Measurements from ENCODE around the gene PLCL1. TPM values are rescaled to one million over a fixed set of nuclear protein-coding genes. Genes with fewer than 3 reads are reported as not detected.

PLCL1 gene
- total RNA-seq, 1 experiment from 2014 or later, result 0.07 TPM

DNA sequence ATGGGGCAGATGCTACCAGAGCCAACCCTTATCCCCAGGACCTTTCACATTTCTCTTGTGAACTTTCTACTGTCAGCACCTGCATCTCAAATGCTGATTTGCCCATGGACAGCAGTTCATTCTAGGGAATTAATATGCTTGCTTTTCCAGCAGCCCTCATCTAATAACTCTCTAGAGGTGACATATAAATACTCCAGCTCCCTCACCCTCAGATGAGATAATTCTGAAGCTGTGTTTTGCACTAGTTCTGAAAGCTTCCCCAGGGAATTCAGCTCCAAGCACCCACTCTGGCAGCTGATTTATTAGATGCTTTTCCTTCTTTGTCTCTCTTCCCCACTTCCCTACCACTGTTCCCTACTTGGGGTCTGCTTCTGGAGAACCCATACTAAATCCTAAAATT, 62.1 kb downstream of the PLCL1 start:
- Histone ChIP-seq H3K4me3 (replicated peaks in 1 of 2; ENCODE audit: low read depth in 1 of 2, low read length in 2 of 2) (no peak overlapping the region), H3K4me1 (ENCODE audit: control insufficient read depth in 1 of 2, insufficient read depth in 2 of 2, low read length in 2 of 2) (no peaks in the 10 kb centered on the region), H3K4me2 (ENCODE audit: low read length) (no peak overlapping the region), H3K9ac (ENCODE audit: low read length) (no peak overlapping the region), H3K79me2 (ENCODE audit: insufficient read depth, low read length) (no peaks in the 10 kb centered on the region), H4K20me1 (ENCODE audit: insufficient read depth) (no peaks in the 10 kb centered on the region), H3K9me2 (ENCODE audit: insufficient read depth) (no peaks in the 10 kb centered on the region), H2AFZ (ENCODE audit: low read depth, low read length, poor library complexity, severe bottlenecking) (no peak overlapping the region), H3K27me3 (ENCODE audit: insufficient read depth, low read length) (peaks cover 7% of the 10 kb centered on the region; the same call in 1 of the 2 replicates), H3K9me3 (ENCODE audit: control insufficient read depth in 1 of 2, insufficient read depth in 1 of 2, low read depth in 1 of 2, low read length in 2 of 2) (no peaks in the 10 kb centered on the region), H3K36me3 (ENCODE audit: control insufficient read depth in 1 of 2, insufficient read depth in 2 of 2, low read length in 2 of 2) (no peaks in the 10 kb centered on the region), H3K27ac (ENCODE audit: low read depth, low read length) (no peak overlapping the region)
- ChIA-PET RAD21 (ENCODE audit: low non-redundant PET in 1 of 2, low total read pairs in 2 of 2, uncharacterized antibody in 2 of 2, unreplicated experiment in 2 of 2) (no interaction called here), CTCF (no interaction called here), POLR2A (no interaction called here)
- no TSS peak for BruUV-seq (replicated peaks)
- intact Hi-C loops (cut with micrococcal nuclease), result no loop called here
- DNase-seq (ENCODE audit: low read depth, low spot score), result no peak
- no peak for ATAC-seq
- TF ChIP-seq JUND (IDR thresholded peaks at IDR 0.05), result no peak
- no peak for TF ChIP-seq ELF1 (IDR thresholded peaks at IDR 0.05; ENCODE audit: borderline replicate concordance, low read depth)
- TF ChIP-seq CEBPB (IDR thresholded peaks at IDR 0.05; ENCODE audit: low read depth), result no peak
- TF ChIP-seq POLR2A (IDR thresholded peaks at IDR 0.05; ENCODE audit: borderline replicate concordance, extremely low read depth, insufficient read depth, insufficient read length), result no peak
- no peak for TF ChIP-seq RAD21 (IDR thresholded peaks at IDR 0.05; ENCODE audit: low read depth)

DNA sequence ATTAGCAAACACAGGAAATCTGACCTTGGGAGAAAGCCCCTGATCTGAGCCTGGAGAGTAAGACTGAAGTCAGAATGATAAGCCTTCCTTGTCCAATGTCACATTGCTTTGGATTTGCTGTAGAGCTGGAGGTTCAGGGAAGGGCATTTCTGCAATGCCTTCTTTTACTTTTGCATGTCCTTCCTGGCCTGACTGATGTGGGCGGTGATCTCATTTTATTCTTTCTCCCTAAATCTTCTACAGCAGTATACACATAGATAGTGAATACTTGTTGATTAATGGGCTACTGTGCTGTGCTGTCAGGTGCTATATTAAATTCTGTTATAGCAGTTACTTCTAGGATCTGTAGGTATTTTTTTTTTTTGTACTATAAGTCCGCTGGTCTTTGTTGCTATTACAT, 62.6 kb downstream of the PLCL1 start:
- no peaks in the 10 kb centered on the region for H3K79me2 ChIP-seq (ENCODE audit: insufficient read depth, low read length)
- H3K27me3 ChIP-seq (ENCODE audit: insufficient read depth, low read length), result peaks cover 10% of the 10 kb centered on the region; the same call in 1 of the 2 replicates
- no peaks in the 10 kb centered on the region for H3K4me1 ChIP-seq (ENCODE audit: control insufficient read depth in 1 of 2, insufficient read depth in 2 of 2, low read length in 2 of 2)
- no peaks in the 10 kb centered on the region for H4K20me1 ChIP-seq (ENCODE audit: insufficient read depth)
- ATAC-seq, result no peak
- RAD21 ChIA-PET (ENCODE audit: low non-redundant PET in 1 of 2, low total read pairs in 2 of 2, uncharacterized antibody in 2 of 2, unreplicated experiment in 2 of 2), result no interaction called here
- CTCF ChIA-PET, result no interaction called here
- H3K9me2 ChIP-seq (ENCODE audit: insufficient read depth), result no peaks in the 10 kb centered on the region
- H3K4me3 ChIP-seq (replicated peaks in 1 of 2; ENCODE audit: low read depth in 1 of 2, low read length in 2 of 2), result no peak overlapping the region
- no peaks in the 10 kb centered on the region for H3K36me3 ChIP-seq (ENCODE audit: control insufficient read depth in 1 of 2, insufficient read depth in 2 of 2, low read length in 2 of 2)
- H3K9ac ChIP-seq (ENCODE audit: low read length), result no peak overlapping the region
- POLR2A ChIA-PET, result no interaction called here
- intact Hi-C loops (cut with micrococcal nuclease), result no loop called here
- no peak overlapping the region for H3K27ac ChIP-seq (ENCODE audit: low read depth, low read length)
- H2AFZ ChIP-seq (ENCODE audit: low read depth, low read length, poor library complexity, severe bottlenecking), result no peak overlapping the region
- no peaks in the 10 kb centered on the region for H3K9me3 ChIP-seq (ENCODE audit: control insufficient read depth in 1 of 2, insufficient read depth in 1 of 2, low read depth in 1 of 2, low read length in 2 of 2)
- TF ChIP-seq, protein P1, sequence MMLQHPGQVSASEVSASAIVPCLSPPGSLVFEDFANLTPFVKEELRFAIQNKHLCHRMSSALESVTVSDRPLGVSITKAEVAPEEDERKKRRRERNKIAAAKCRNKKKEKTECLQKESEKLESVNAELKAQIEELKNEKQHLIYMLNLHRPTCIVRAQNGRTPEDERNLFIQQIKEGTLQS (IDR thresholded peaks at IDR 0.05), result no peak
- TF ChIP-seq MAX (IDR thresholded peaks at IDR 0.05) (no peak), SRF (IDR thresholded peaks at IDR 0.05; ENCODE audit: low read depth) (no peak), JUND (IDR thresholded peaks at IDR 0.05) (no peak), POLR2A (IDR thresholded peaks at IDR 0.05; ENCODE audit: borderline replicate concordance, extremely low read depth, insufficient read depth, insufficient read length) (no peak), REST (IDR thresholded peaks at IDR 0.05; ENCODE audit: low read depth) (no peak), FOSL1 (IDR thresholded peaks at IDR 0.05; ENCODE audit: low read depth) (no peak), EZH2phosphoT487 (IDR thresholded peaks at IDR 0.05; ENCODE audit: borderline replicate concordance) (no peak), POLR2AphosphoS5 (IDR thresholded peaks at IDR 0.05; ENCODE audit: low read depth, low read length) (no peak)
- no peak overlapping the region for H3K4me2 ChIP-seq (ENCODE audit: low read length)
- DNase-seq (ENCODE audit: low read depth, low spot score), result no peak
- BruUV-seq (replicated peaks), result no TSS peak

Measured in HCT116 (cell line).